NCI-H510A treated with DMSO at 0.1 percent for 48 hours (cell line): ENCODE measurements around the gene RAB22A.
"Not testable (repeated sequence)": the region's sequence is repeated elsewhere in the genome, so short reads cannot be mapped to it uniquely, and the experiment has no call there.

ENCODE experiments used
- DNase-seq: peaks from one replicate; lab custom pipeline; 2025; lab: John Stamatoyannopoulos, UW

RAB22A gene

GRCh38 chr20:58344741-58345140 is 35.2 kb downstream of the RAB22A start:
- no peak for DNase-seq

DNA sequence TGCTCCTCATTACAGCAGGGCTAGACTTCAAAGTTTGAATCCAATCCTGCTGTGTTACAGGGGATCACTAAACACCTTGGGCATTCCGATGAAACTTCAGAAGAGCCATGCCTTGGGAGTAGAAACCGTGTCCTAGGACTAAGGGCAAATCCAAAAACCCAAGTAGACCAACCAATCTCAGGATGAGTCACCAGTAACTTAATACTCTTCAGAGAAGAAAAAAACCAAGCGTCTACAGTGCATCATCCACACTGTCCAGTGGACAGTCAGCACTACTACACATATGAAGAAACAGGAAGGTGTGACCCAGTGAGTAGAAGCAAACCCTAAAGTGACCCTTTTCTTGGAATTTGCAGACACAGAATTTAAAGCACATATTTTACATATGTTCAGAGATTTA is 40.1 kb downstream of the RAB22A start:
- DNase-seq, result no peak

- DNase-seq, result no peak
Observed at GRCh38 chr20:58352468-58352867, 43.0 kb downstream of the RAB22A start.

DNA sequence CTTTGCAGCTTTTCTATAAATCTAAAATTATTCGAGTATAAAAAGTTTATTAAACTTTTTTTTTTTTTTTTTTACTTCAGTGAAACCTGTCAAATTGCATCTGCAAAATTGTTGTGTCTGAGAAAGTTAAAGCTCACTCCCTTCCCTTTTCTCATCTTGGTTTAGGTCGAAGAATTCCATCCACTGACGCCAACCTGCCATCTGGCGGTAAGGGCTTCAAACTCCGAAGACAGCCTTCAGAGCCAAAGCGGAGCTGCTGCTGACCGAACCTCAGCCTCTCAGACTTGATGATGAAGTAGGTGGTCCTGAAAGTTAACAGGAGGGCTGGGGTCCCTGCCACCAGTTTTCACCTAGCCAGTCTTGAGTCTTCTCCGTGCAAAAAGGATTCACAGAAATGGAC is 49.9 kb downstream of the RAB22A start:
- no peak for DNase-seq

- DNase-seq, result no peak
Observed at GRCh38 chr20:58360936-58361335, 51.4 kb downstream of the RAB22A start.

GRCh38 chr20:58361481-58362205 is 52.1 kb downstream of the RAB22A start:
- no peak for DNase-seq

DNA sequence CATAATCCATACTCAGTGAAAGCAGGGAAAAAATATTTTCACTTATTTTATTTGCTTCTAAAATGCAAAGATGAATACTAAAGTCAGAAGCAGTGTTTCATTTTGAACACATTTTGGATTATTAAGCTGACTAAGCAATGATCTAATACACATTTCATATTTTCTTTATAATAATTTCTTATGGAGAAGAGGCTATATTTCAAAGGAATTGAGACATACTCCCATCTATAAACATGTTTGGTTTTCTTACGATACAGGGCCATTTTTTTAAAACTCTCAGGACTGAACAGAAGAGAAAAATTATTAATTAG is 52.6 kb downstream of the RAB22A start:
- no peak for DNase-seq

GRCh38 chr20:58362970-58363369 is 53.5 kb downstream of the RAB22A start:
- no peak for DNase-seq

DNA sequence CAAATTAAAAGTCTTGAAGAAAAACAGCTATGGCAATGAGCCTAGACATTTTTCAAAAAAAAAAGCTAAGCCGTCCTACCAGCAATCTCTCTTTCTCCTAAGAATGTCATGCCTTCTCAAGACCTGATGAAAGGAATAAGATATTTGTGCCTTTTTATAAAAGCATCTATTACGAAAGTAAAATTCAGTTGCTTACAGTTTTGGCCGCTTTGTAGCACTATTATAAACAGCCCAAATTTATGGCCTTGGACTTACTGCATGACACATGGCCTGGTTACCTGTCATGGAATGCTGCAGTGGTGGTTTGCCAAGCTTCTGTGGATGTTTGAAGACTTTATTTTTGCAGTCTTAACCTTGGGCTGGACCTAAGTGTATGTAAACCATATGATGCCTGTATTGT is 57.4 kb downstream of the RAB22A start:
- DNase-seq, result no peak

DNA sequence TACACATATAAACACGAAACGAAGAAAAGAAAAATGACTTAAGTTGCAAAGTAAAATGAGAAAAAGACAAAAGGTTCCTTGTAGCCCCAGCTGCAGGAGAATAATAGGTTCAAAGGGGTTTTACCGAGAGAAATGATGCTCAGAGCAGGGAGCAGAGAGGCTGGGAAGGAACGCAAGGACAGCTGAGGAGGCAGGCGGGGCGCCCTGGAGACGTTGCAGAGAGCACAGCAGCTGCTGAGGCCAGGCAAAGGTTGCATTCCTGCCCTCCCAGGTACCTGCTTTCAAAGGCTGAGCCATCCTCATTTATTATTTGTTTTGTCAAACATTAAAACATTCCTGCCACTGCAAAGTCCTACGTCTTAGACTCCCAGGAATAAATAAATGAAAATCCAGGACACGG is 63.3 kb downstream of the RAB22A start:
- DNase-seq, result no peak

GRCh38 chr20:58373296-58373695 is 63.8 kb downstream of the RAB22A start:
- DNase-seq, result not testable (repeated sequence)

GRCh38 chr20:58374027-58374850 is 64.7 kb downstream of the RAB22A start:
- no peak for DNase-seq

DNA sequence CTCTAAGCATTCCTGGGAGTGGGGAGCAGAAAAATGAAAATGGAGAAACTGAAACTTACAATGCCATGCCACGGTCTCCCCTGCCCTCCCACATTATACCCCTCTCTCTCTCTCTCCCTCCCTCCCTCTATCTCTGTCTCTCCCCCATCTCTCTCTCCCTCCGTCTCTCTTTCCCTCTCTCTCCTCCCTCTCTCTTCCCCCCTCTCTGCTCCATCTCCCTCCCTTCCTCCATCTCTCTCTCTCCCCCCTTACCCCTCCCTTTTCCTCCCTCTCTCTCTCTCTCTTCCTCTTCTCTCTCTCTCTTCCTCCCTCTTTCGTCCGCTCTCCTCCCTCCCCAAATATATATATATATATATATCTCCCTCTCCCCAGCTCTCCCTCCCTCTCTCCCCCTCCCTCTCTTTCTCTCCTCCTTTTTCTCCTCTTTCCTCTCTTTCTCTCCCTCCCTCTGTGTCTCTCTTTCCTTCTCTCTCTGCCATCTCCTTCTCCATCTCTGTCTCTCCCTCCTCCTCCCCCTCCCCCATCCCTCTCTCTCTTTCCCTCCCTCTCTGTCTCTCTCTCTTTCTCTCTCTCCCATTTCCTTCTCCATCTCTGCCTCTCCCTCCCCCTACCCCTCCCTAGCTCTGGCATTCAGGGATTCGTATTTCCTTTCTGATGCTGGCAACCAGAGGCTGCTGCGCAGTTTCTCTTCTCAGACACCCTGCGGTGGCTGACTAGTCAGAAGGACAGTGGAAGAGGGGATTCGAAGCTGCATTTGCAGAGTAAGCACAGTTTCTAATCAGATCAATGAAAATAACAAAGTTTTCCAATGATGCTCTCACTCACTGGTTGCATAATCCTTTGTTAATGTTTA is 65.6 kb downstream of the RAB22A start:
- no peak for DNase-seq

DNA sequence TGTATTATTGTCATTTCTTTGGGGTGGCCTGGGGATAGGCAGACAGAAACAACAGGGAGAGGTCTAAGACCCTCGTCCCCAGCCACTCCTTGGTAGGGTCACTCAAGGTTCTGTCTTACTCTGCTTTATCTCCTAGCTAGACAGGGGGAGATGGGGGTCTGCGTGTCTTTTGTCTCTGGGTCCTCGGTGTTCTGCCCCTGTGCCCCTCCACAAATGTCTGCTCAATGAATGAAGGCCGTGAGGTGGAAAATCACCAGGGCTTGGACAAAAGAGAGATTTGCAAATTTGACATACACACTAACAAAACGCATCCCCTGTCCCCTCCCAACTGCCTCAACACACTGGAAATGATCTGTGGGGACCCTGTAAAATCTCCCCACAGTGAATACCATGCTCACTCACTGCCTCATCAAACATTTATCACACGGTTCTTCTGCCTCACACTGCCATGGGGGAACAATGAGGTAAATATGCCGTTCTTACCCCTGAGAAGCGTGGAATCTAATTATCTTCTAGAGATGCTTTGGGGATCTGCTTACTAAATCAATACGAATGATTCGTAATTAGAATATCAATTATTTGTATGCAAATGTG is 66.3 kb downstream of the RAB22A start:
- no peak for DNase-seq

GRCh38 chr20:58377017-58377416 is 67.5 kb downstream of the RAB22A start:
- no peak for DNase-seq

DNA sequence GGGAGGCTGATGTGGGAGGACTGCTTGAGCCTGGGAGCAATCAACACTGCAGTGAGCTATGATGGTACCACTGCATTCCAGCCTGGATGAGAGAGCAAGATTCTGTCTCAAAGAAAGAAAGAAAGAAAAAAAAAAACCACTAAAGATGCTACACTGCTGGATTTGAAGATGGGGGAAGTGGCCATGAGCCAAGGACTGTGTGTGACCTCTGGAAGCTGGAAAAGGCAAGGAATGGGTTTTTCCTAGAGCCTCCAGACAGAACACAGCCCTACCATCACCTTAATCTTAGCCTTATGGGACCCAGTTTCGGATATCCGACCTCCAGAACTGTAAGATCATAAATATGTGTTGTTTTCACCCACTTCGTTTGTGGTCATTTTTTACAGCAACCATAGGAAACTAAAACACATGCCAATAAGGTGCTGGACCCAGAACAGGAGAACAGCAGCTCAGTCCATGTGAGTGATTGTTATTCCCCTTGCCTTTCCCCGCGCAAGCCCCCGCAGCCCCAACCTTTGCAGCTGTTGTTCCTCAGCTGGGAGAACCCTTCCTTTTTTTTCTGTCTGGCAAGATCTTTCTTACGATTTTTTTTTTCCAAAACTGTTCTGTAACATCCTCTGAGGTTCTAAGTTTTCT is 68.4 kb downstream of the RAB22A start:
- DNase-seq, result no peak

DNA sequence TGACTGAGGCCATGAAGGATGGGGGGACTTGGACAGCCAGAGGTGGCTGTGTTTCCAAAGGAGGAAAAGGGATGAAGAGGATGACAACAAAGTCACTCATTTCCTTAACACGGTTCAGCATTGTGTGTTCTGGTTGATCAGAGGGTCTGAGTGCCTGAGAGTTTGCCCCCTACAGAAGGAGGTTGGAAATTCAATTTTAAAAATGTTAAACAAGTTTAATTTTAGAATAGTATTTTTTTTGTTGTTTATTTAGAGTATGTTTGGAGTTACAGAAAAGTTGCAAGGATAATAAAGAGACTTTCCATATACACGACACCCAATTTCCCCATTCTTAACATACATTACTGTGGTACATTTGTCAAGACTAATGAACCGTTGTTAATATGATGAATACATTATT is 69.2 kb downstream of the RAB22A start:
- no peak for DNase-seq

- no peak for DNase-seq
Observed at GRCh38 chr20:58381627-58382026, 72.1 kb downstream of the RAB22A start.

GRCh38 chr20:58382096-58382495 is 72.6 kb downstream of the RAB22A start:
- DNase-seq, result no peak

- DNase-seq, result no peak
Observed at GRCh38 chr20:58384821-58385220, 75.3 kb downstream of the RAB22A start.

- no peak for DNase-seq
Observed at GRCh38 chr20:58388028-58388601, 78.6 kb downstream of the RAB22A start.
